HepG2 (cell line): ENCODE results near the gene SPTBN4. TPM values are rescaled to one million over a fixed set of nuclear protein-coding genes. Genes with fewer than 3 reads are reported as not detected.

Experiments
- ATAC-seq: fragments of 200-7000 bp; cut with Tn5 transposase; 3 replicates; pipeline ENCODE4 v1.9.1; 2020; ENCODE audit warnings: mild to moderate bottlenecking, moderate library complexity
- BruUV-seq: library from RNA; stranded (reverse); fragments of 400-500 nt; replicated peaks from 2 replicates; lab custom pipeline; 2021; lab: Mats Ljungman, UMichigan
- CTCF ChIA-PET: fragments of 300-600 bp; formaldehyde crosslinking; extraction: SDS; loops from one replicate; lab custom pipeline; 2021; ENCODE audit warnings: low total read pairs, inconsistent platforms, low intra/inter-chr PET ratio; lab: Yijun Ruan, JAX
- POLR2A ChIA-PET: fragments of 350-600 bp; sonication (Branson Sonifier 250); formaldehyde crosslinking; loops from one replicate; lab custom pipeline; 2020; ENCODE audit warnings: antibody characterized with exemption, inconsistent platforms; lab: Yijun Ruan, JAX
- DNase-seq: peaks from one replicate; pipeline ENCODE4 v3.0.0-alpha.2; 2015; ENCODE audit warnings: low spot score
- FAIRE-seq: peaks from 3 replicates; lab custom pipeline; 2011; peaks lifted over from hg19 to GRCh38; lab: Jason Lieb, UNC
- H2AFZ ChIP-seq: one replicate; pipeline ENCODE4 v1.6.1; 2011; ENCODE audit warnings: low read length, inconsistent platforms
- H3K27ac ChIP-seq: fragments of 300-600 bp; 3 replicates; pipeline ENCODE4 v1.8.0; 2011; ENCODE audit warnings: mixed run types, mild to moderate bottlenecking, mixed read lengths, low read length, inconsistent platforms; ENCODE audit not compliant: insufficient read depth; ENCODE audit errors: extremely low read length
- H3K27me3 ChIP-seq, 2 experiments: fragments of 200-600 bp in 1 of 2; 2 replicates in 1 of 2; 3 replicates in 1 of 2; pipeline versions ENCODE4 v1.6.0 to v1.8.0; 2011; ENCODE audit warnings: low read length in 2 of 2, mild to moderate bottlenecking in 2 of 2, moderate library complexity in 2 of 2, inconsistent platforms in 1 of 2; ENCODE audit not compliant: insufficient read depth in 2 of 2, control insufficient read depth in 1 of 2
- H3K36me3 ChIP-seq, 2 experiments: fragments of 200-600 bp in 1 of 2; replicated peaks in 1 of 2; 2 replicates in 1 of 2; 3 replicates in 1 of 2; pipeline versions ENCODE4 v1.5.1 to v1.8.0; 2011; ENCODE audit warnings: low read length in 2 of 2, inconsistent platforms in 1 of 2; ENCODE audit not compliant: insufficient read depth in 2 of 2, control insufficient read depth in 1 of 2
- H3K4me1 ChIP-seq: 2 replicates; pipeline ENCODE4 v1.5.1; 2012; ENCODE audit warnings: low read length, inconsistent platforms; ENCODE audit not compliant: insufficient read depth
- H3K4me2 ChIP-seq: 2 replicates; pipeline ENCODE4 v1.6.0; 2011; ENCODE audit warnings: low read depth, low read length, inconsistent platforms
- H3K4me3 ChIP-seq, 3 experiments: fragments of 200-600 bp in 1 of 3; sonication (generic), shearing (Covaris generic) in 1 of 3; replicated peaks in 1 of 3; 2 replicates each; pipeline ENCODE4 v1.5.1; 2011 to 2016; ENCODE audit warnings: low read length in 3 of 3, inconsistent platforms in 2 of 3, low read depth in 2 of 3, mild to moderate bottlenecking in 2 of 3, control low read depth in 1 of 3, mixed read lengths in 1 of 3; ENCODE audit not compliant: insufficient read depth in 1 of 3
- H3K79me2 ChIP-seq: one replicate; pipeline ENCODE4 v1.6.1; 2011; ENCODE audit warnings: low read length, inconsistent platforms; ENCODE audit not compliant: insufficient read depth
- H3K9ac ChIP-seq: 2 replicates; pipeline ENCODE4 v1.6.0; 2011; ENCODE audit warnings: mild to moderate bottlenecking, low read depth, low read length, inconsistent platforms; ENCODE audit not compliant: insufficient read depth
- H3K9me3 ChIP-seq: 2 replicates; pipeline ENCODE4 v1.5.1; 2012; ENCODE audit warnings: mild to moderate bottlenecking, low read length
- H4K20me1 ChIP-seq: 2 replicates; pipeline ENCODE4 v1.6.0; 2011; ENCODE audit warnings: inconsistent platforms, mild to moderate bottlenecking, low read length, moderate library complexity; ENCODE audit not compliant: insufficient read depth
- KDM2A ChIP-seq: sonication (generic); formaldehyde crosslinking; IDR thresholded peaks from 2 replicates; pipeline ENCODE4 v1.4.0; 2020; ENCODE audit warnings: low read depth, missing genetic modification reagents, borderline replicate concordance
- SALL1 ChIP-seq: sonication (generic); formaldehyde crosslinking; IDR thresholded peaks from 2 replicates; pipeline ENCODE4 v1.8.0; 2022; ENCODE audit warnings: mild to moderate bottlenecking, missing genetic modification reagents
- SAP130 ChIP-seq: IDR thresholded peaks from 2 replicates; pipeline ENCODE4 v1.6.1; 2016; ENCODE audit warnings: low read depth
- ZFY ChIP-seq: sonication (generic); formaldehyde crosslinking; IDR thresholded peaks from 2 replicates; pipeline ENCODE4 v1.4.0; 2020; ENCODE audit warnings: missing genetic modification reagents
- ZNF207 ChIP-seq: fragments of 450-650 bp; IDR thresholded peaks from 2 replicates; pipeline ENCODE4 v1.6.1; 2016; ENCODE audit warnings: antibody characterized with exemption, borderline replicate concordance
- ZNF558 ChIP-seq: sonication (generic); formaldehyde crosslinking; IDR thresholded peaks from 2 replicates; pipeline ENCODE4 v1.9.0; 2022; ENCODE audit warnings: mild to moderate bottlenecking, missing genetic modification reagents, borderline replicate concordance
- ZNF746 ChIP-seq: sonication (generic); formaldehyde crosslinking; IDR thresholded peaks from 2 replicates; pipeline ENCODE4 v1.8.0; 2022; ENCODE audit warnings: mild to moderate bottlenecking, missing genetic modification reagents
- ZSCAN20 ChIP-seq: sonication (generic); formaldehyde crosslinking; IDR thresholded peaks from 2 replicates; pipeline ENCODE4 v1.4.0; 2020; ENCODE audit warnings: missing genetic modification reagents, mild to moderate bottlenecking, borderline replicate concordance
- WGBS: methylation state at CpG from one replicate; pipeline ENCODE4 v1.1.6; 2017; ENCODE audit warnings: low lambda C conversion rate; 5-methylcytosine and 5-hydroxymethylcytosine counted together
- in situ Hi-C: cut with HindIII; loops from 2 replicates; pipeline ENCODE4 v1.10.0; 2017; ENCODE audit warnings: low pct_unique_long_range_greater_than_20kb; ENCODE audit not compliant: extremely low pct_ligation_motif_present
- intact Hi-C: fragments of 100-400 bp; cut with micrococcal nuclease; formaldehyde crosslinking; loops from one replicate; pipeline ENCODE4 v1.10.0; 2022; ENCODE audit not compliant: unreplicated experiment
- polyA plus RNA-seq, 8 experiments: library from polyadenylated mRNA; depleted of rRNA in 3 of 8; stranded (reverse) in 7 of 8; unstranded in 1 of 8; fragments of >200 nt; fragmentation: Illumina TruSeq in 4 of 8; extraction: Trizol in 4 of 8; gene quantifications; 2 replicates each; pipeline versions ENCODE4 v1.2.1 to v1.2.3, GENCODE V29; 2011 to 2016; ENCODE audit warnings: low read depth in 4 of 8, missing spikeins in 1 of 8, mixed read lengths in 1 of 8; ENCODE audit not compliant: insufficient read depth in 1 of 8
- total RNA-seq, 5 experiments: library from RNA; depleted of rRNA; stranded (reverse); fragments of >200 nt; fragmentation: Illumina TruSeq; extraction: Trizol; gene quantifications; 2 replicates each; pipeline ENCODE4 v1.2.3, GENCODE V29; 2016; ENCODE audit warnings: low read depth in 1 of 5
- TF ChIP-seq, protein P1 (sequence below): sonication (generic); formaldehyde crosslinking; IDR thresholded peaks from 2 replicates; pipeline ENCODE4 v1.4.0; 2020; ENCODE audit warnings: missing genetic modification reagents
- TF ChIP-seq, protein P2 (sequence below): sonication (generic); formaldehyde crosslinking; IDR thresholded peaks from 2 replicates; pipeline ENCODE4 v1.5.1; 2020; ENCODE audit warnings: mild to moderate bottlenecking, missing genetic modification reagents, moderate library complexity
- TF ChIP-seq, protein P3 (sequence below): IDR thresholded peaks from 2 replicates; pipeline ENCODE4 v1.6.1; 2016; ENCODE audit warnings: low read depth, borderline replicate concordance

The SPTBN4 gene
- total and polyA plus RNA-seq, 2 of the 13 experiments (the other 11 are each of a cell fraction or from before 2014, with no cell fraction given): 0.11 TPM

DNA sequence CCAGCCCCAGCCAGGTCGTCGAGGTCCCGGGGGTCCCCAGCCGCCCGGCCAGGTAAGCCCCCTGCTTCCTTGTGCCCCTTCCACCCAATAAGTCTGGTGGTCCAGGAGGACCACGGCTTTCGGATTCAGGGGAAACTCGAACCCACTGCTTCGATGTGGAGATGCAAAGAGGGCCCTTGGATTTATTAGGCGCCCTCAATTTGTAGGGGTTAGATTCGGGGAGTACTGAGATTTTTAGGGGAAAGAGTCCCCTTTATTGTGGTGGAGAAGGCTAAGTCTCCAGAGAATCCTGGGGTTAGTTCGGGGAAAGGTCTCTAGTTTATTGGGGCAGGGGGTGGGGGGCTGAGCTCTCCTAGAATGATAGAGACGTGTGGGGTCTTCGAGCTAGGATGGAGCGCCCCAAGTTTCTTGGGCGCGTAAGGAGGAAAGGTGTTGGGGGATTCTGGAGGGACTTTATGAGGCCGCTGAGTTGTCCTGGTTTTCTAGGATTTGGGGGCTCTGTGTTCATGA is 130.6 kb downstream of the SPTBN4 start (continued):
- TF ChIP-seq, protein P1, sequence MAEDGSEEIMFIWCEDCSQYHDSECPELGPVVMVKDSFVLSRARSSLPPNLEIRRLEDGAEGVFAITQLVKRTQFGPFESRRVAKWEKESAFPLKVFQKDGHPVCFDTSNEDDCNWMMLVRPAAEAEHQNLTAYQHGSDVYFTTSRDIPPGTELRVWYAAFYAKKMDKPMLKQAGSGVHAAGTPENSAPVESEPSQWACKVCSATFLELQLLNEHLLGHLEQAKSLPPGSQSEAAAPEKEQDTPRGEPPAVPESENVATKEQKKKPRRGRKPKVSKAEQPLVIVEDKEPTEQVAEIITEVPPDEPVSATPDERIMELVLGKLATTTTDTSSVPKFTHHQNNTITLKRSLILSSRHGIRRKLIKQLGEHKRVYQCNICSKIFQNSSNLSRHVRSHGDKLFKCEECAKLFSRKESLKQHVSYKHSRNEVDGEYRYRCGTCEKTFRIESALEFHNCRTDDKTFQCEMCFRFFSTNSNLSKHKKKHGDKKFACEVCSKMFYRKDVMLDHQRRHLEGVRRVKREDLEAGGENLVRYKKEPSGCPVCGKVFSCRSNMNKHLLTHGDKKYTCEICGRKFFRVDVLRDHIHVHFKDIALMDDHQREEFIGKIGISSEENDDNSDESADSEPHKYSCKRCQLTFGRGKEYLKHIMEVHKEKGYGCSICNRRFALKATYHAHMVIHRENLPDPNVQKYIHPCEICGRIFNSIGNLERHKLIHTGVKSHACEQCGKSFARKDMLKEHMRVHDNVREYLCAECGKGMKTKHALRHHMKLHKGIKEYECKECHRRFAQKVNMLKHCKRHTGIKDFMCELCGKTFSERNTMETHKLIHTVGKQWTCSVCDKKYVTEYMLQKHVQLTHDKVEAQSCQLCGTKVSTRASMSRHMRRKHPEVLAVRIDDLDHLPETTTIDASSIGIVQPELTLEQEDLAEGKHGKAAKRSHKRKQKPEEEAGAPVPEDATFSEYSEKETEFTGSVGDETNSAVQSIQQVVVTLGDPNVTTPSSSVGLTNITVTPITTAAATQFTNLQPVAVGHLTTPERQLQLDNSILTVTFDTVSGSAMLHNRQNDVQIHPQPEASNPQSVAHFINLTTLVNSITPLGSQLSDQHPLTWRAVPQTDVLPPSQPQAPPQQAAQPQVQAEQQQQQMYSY (CRISPR knock-in tag): no peak
- no peak for TF ChIP-seq ZNF558

DNA sequence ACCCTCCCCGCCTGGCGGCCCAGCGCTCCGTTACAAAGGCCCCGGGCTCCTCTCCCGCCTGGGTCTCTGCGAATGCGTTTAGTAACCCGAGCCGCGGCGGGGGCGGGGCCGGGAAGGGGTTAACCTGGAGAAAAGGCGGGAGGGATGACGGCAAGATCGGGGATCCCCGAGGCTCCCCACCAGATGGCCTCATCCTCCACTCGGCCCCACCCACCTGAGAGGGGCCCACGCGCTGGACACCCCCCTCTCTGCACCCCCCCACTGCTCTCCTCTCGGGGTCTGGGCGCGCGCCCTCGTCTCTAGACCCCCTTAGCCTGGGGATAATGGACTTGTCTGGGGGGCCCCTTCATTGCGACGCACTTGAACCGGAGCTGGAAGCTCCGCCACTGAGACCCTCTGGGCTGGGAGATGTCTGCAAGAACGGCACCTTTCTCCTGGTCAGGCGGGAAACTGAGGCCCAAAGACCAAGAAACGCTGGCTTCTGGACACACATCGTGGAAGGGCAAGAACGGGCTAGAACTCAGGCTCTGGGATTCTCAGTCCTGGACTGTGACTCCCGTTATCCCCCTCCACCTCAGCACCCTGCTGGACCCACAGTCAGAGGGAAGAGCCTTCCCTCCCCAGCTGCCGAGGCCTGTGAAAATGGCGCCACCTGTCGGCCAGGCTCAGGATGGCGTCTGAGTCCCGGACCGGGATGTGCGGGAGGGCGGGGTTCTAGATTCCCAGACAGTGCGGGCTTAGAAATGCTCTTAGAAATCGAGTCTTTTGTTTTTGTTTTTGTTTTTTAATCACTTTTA is 131.5 kb downstream of the SPTBN4 start:
- H3K36me3 ChIP-seq: no peaks in the 10 kb centered on the region
- DNase-seq (peak; percentile 63), ATAC-seq (peak; percentile 58), FAIRE-seq (peak; percentile 77)
- WGBS: 12% methylated on average over 21 of the region's 46 CpGs
- H3K9ac ChIP-seq: no peak overlapping the region
- intact Hi-C loops (loop anchor here (2.0 to 5.0 kb wide), 3 partner anchors 50 to 71 kb away; no protein-coding TSS in a partner anchor), in situ Hi-C loops (no loop called here)
- no peak overlapping the region for H3K4me2 ChIP-seq
- H3K27me3 ChIP-seq: peaks cover 6 to 48% of the 10 kb centered on the region in 2 experiments; a peak in 3 of 5 replicates
- H3K9me3 ChIP-seq: no peaks in the 10 kb centered on the region
- ChIA-PET CTCF (interaction anchor here (1.1 to 2.2 kb wide), 5 partner anchors 12 to 75 kb away, joined by 3 to 18 read pairs (median 7); no protein-coding TSS in a partner anchor), POLR2A (no interaction called here)
- H3K79me2 ChIP-seq: no peaks in the 10 kb centered on the region
- peaks cover 42% of the 10 kb centered on the region for H3K4me1 ChIP-seq
- H3K27ac ChIP-seq: no peak overlapping the region
- BruUV-seq: no TSS peak
- H4K20me1 ChIP-seq: peaks cover 5% of the 10 kb centered on the region
- no peak overlapping the region for H2AFZ ChIP-seq
- no peak overlapping the region; a peak in 1 of 6 replicates for H3K4me3 ChIP-seq
- TF ChIP-seq, protein P2, sequence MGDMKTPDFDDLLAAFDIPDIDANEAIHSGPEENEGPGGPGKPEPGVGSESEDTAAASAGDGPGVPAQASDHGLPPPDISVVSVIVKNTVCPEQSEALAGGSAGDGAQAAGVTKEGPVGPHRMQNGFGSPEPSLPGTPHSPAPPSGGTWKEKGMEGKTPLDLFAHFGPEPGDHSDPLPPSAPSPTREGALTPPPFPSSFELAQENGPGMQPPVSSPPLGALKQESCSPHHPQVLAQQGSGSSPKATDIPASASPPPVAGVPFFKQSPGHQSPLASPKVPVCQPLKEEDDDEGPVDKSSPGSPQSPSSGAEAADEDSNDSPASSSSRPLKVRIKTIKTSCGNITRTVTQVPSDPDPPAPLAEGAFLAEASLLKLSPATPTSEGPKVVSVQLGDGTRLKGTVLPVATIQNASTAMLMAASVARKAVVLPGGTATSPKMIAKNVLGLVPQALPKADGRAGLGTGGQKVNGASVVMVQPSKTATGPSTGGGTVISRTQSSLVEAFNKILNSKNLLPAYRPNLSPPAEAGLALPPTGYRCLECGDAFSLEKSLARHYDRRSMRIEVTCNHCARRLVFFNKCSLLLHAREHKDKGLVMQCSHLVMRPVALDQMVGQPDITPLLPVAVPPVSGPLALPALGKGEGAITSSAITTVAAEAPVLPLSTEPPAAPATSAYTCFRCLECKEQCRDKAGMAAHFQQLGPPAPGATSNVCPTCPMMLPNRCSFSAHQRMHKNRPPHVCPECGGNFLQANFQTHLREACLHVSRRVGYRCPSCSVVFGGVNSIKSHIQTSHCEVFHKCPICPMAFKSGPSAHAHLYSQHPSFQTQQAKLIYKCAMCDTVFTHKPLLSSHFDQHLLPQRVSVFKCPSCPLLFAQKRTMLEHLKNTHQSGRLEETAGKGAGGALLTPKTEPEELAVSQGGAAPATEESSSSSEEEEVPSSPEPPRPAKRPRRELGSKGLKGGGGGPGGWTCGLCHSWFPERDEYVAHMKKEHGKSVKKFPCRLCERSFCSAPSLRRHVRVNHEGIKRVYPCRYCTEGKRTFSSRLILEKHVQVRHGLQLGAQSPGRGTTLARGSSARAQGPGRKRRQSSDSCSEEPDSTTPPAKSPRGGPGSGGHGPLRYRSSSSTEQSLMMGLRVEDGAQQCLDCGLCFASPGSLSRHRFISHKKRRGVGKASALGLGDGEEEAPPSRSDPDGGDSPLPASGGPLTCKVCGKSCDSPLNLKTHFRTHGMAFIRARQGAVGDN (CRISPR knock-in tag): peak; percentile 32; the same call in 1 of the 2 replicates
- TF ChIP-seq ZSCAN20 (CRISPR knock-in tag) (no peak), ZNF746 (CRISPR knock-in tag) (peak; percentile 71; the same call in 1 of the 2 replicates), ZNF207 (no peak), KDM2A (CRISPR knock-in tag) (peak; percentile 82; the same call in 1 of the 2 replicates), ZFY (0 out of 2 replicates have a peak, but pooled peaks have one; percentile 25), SAP130 (CRISPR knock-in tag) (0 out of 2 replicates have a peak, but pooled peaks have one; percentile 20), SALL1 (CRISPR knock-in tag) (peak; percentile 53; the same call in 1 of the 2 replicates)
- TF ChIP-seq, protein P3, sequence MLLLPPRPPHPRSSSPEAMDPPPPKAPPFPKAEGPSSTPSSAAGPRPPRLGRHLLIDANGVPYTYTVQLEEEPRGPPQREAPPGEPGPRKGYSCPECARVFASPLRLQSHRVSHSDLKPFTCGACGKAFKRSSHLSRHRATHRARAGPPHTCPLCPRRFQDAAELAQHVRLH (CRISPR knock-in tag): 0 out of 2 replicates have a peak, but pooled peaks have one; percentile 30
